HG03439 (cell line): Measurements from ENCODE around the gene ALKBH4.
"Not testable (repeated sequence)": the region's sequence is repeated elsewhere in the genome, so short reads cannot be mapped to it uniquely, and the experiment has no call there.

Experiments used
- ATAC-seq: cut with Tn5 transposase; IDR thresholded peaks from one replicate; pipeline ENCODE4 v1.9.1; 2021; ENCODE audit warnings: mild to moderate bottlenecking, moderate library complexity; ENCODE audit not compliant: unreplicated experiment

The ALKBH4 gene

DNA sequence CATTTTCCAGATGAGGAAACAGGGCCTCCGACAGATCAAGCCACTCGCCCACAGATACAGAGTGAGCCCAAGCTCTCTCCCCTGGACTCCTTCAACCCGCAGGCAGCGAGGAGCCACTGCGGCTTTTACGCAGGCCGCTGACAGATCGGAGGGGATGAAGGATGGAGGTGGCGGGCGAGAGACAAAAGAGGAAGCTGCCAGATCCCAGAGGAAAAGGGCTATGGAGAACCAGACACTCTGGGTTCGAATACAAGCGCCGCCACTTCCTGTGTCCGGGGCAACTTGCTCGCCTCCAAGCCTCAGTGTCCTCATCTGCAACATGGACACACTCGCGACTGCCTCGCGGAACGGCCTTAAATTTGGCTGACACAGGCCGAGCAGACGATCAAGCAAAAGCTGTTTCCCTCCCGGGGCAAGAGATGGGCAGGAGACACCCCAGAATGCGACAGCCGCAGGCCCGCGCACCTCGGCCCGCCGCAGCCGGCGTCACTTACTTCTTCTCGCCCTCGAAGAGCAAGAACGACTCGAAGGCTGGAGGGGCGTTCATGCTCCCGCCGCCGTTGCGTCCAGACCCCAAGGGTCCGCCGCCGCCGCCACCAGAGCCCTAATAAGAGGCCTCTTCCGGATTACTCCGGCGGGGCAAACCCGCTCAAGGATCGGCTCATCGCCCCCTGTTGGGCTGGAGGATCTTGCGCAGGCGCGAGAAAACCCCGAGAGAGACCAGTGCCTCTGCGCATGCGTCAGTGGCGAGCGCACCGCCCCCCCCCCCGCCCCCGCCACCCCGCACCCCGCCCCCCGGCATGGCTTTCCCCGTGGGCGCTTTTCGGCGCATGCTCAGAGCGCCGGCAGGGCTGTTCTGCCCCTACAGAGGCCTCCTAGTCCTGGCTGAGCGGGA, 13.9 kb upstream of the ALKBH4 start, which contains the start of gene POLR2J:
Gene POLR2J, minus strand, starts transcription at position 609 of the 895 bp plus-strand sequence. Its CDS starts 62 bp downstream, at position 547.
- peak; percentile 79 for ATAC-seq

DNA sequence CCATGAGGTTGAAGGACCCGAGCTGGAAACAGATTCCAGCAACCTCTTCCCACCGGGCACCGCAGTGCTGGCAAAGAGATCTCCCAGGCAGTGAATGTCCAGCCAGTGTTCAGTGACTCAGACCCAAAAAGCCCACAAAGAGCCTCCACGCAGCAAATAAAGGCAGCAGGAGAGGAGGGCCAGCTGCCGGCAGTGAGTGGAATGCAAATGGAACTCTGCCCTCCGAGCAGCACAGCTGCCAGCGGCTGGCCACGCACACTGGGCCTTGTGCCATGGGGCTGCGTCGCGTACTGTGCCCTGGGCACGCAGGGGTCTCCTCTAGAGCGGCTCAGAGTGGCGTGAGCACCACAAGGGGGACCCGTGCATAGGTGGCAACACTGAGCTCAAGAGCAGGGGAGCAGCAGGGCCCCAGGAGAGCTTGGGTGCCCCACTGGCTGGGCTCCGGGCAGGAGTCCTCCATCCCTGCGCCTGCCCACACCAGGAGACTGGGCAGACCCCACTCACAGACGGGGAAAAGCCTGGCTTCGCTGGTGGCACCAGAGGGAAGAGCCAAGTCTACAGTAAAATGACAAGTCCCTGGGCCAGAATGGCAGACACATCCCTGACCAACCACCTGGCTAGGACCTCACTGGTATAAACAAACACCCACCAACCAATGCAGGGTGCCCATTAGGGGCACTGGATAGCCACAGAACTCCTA, 10.2 kb upstream of the ALKBH4 start:
- ATAC-seq: not testable (repeated sequence)

DNA sequence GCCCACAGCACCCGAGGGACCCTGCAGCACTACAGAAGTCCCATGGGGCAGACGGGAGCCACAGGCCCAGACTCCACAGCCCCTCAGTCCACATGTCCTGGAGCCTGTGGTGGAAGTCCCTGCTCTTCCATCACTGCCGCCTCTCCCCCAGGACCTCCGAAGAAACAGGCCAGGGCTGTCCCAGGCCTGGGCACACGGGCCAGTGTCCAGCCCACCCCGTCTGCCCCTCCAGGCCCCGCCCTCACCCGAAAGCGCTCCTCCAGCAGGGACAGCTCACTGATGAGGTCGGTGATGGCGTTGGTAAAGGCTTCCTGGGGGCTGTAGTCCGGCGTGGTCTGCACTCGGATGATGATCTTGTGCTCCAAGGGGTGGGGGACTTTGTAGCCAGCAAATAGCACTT, 9.5 kb upstream of the ALKBH4 start:
- not testable (repeated sequence) for ATAC-seq

DNA sequence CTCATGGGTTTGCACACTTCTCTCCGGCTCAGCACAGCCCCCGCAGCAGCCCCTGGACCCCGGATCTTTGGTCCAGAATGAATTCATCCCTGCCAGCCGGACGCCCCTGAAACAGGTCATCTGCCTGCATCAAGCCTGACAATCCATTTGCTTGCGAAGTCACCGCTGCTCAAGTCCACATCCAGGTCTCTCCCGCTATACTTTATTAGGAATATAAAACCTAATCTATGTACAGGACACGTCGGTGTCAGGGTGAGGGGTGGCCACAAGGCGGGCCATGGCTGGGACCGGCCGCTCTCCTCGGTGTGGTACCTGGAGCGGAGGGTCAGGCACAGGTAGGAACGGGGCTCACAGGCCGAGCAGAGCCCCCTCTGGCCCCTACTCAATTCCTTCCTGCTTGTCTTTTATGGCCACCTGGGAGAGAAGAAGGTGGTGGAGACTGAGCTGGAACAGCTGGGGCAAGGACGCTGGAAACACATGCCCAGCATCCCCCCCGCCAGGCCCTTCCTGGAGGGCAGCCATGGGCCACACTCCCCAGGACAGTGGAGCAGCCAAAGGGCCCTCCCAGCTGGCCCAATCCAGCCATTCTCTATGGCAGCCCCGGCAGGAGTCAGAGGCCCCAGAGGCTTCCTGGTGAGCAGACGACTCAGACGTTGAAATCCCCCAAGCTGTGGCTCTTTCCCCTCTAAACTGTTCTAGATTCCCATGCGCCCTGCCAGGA, 8.8 kb upstream of the ALKBH4 start:
- no peak for ATAC-seq

DNA sequence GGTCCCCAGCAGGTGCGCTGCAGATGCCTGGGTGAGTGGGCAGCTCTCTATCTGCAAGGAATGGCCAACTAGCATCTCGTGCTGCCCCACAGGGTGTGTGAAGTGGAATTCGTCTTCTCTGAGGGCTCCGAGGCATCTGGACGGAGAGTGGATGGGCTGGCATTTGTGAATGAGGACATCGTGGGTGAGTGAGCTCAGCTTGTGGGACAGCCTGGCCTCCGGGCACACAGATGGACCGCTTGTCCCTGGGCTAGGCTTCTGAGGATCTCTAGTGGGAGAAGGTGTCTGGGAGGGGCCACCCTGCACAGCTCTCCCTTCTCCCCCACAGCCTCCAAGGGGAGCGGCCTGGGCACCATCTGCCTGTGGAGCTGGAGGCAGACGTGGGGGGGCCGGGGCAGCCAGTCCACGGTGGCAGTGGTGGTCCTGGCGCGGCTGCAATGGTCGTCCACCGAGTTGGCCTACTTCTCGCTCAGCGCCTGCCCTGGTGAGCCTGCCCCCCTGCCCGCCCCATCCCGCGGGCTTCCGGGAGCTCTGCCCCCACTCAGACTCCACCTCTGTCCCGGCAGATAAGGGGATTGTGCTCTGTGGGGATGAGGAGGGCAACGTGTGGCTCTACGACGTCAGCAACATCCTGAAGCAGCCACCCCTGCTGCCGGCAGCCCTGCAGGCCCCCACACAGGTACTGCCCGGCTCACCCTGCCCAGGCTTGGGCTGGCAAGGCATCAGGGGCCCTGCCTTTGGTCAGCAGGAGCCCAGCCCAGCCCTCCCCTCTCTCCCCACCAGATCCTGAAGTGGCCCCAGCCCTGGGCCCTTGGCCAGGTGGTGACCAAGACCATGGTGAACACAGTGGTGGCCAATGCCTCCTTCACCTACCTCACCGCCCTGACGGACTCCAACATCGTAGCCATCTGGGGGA, 7.7 kb upstream of the ALKBH4 start:
- ATAC-seq: no peak

DNA sequence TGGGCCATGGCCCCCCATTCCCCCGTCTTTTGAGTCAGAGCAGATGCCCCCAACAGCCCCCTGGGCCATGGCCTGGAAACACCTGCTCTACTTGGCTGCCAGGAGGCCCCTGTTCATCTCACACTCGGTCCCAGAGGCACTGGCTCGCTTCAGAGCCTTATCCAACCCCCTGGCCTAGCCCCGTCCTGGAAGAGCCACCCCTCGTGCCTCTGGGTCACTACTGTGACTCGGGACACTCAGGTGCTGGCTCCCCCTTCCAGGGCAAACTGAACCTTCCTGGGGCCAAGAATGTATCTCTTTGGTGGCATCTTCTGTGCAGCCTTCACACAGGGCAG, 7.1 kb upstream of the ALKBH4 start:
- no peak for ATAC-seq

DNA sequence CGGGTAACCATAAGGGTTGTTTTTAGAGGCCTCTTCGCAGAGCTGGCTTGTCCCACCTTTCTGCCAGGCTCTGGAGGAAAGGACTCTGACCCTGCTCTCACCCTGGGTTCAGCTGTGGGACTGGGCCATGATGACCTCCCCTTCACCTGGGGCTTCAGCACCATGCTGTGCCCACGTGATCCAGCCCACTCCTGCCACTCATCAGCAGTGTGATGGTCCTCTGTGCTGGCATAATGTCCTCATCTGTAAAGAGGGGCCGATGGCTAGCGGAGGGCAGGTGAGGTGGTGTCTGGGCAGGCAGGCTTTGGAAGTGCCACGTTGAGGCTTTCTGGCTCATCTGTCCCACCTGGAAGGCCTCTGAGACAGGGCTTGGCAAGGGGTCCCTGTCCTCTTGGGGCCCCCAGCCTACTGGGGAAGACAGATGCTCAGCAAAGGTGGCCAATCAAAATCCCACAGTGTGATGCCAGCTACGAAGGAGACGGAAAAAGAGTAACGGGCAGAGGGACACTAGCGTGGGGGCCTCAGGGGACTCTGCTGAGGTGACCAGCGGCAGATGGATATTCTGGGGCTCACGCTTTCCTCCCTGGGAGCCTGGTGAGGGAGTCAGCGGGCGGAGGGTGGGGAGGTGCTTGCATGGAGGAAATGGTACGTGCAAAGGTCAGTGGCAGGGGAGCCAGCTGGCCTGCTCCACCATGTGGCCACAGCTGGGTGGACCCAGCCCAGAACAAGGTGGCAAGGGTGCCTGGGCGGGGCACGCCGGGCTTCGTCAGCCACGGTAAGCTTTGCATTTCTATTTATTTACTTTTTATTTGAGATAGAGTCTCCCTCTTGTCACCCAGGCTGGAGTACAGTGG, 5.5 kb upstream of the ALKBH4 start:
- ATAC-seq: no peak

DNA sequence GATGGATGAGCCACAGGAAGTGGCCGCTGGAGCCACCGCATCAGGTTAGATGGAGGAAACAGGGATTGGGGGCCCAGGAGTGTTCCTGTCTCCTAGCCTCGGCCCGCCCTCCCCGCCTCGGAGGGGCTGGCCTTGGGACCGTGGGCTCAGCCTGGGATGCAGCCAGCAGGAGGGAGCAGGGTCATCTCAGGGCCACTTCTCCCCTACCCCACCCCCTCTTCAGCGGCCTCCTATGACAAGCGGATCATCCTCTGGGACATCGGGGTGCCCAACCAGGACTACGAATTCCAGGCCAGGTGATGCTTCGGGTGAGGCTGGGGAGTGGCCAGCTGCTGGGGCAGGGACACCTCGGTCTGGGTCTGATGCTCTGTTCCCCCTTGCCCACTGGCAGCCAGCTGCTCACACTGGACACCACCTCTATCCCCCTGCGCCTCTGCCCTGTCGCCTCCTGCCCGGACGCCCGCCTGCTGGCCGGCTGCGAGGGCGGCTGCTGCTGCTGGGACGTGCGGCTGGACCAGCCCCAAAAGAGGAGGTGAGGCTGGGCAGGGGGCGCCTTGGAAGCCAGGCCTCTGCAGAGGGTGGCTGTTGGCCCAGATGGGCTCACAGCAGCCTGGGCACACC, 4.8 kb upstream of the ALKBH4 start:
- no peak for ATAC-seq

DNA sequence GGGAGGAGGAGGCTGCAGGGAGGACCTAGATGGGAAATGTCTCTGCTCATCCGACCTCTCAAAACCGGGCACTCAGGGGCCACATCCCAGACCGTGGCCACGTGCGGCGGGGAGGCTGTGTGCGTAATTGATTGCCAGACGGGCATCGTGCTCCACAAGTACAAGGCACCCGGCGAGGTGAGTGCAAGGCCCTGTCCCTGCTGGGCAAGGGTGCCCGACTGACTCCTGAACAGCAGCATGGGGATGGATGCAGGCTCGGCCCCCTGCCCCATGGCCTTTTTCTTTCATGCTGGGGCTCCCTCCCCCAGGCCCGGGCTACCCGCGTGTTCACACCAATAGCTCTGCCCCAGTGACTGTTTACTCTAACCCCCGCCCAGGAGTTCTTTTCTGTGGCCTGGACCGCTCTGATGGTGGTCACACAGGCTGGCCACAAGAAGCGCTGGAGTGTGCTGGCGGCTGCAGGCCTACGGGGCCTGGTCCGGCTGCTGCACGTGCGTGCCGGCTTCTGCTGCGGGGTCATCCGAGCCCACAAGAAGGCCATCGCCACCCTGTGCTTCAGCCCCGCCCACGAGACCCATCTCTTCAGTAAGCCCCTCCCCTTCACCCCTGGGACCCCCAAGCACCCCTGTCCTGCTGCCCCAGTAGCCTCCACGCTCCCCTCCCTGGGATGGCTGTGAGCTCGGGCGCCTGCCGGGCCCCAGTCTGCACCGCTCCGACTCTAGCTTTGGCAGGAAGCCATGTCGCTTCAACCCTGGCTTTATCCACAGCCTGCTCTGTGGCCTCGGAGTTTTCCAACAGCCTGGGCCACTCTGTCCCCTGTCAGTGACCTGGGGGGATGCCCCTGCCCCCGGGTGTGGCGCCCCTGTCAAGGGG, 4.1 kb upstream of the ALKBH4 start:
- no peak for ATAC-seq

DNA sequence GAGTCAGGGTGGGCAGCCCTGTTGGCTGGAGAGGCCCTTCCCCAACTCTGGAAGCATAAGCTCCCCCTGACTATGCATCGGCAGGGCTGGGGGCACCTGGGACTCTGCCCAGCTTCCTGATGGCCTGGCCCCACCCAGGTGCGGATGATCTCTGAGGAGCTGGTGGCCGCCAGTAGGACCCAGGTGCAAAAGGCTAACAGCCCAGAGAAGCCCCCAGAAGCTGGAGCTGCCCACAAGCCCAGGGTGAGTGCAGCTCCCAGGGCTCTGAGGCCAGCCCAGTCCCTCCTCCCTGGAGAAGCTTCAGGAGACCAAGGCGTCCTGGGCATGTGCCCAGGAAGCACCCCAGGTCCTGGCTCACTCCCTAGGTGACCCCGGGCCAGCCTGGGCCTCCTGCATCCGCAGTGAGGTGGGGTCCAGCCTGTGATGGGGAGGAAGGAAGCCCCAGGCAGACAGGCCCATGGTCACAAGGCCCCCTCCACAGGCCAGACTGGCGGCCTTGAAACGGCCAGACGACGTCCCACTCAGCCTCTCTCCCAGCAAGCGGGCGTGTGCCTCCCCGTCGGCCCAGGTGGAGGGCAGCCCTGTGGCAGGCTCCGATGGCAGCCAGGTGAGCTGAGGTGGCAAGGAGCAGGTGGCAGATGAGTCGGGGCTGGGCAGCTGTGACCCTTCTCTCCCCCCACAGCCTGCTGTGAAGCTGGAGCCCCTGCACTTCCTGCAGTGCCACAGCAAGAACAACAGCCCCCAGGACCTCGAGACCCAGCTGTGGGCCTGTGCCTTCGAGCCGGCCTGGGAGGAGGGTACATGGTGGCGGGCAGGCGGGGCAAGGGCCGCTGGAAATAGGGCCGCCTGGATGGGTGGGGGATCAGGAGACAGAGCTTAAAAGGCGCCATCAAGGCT, 3.2 kb upstream of the ALKBH4 start:
- no peak for ATAC-seq

DNA sequence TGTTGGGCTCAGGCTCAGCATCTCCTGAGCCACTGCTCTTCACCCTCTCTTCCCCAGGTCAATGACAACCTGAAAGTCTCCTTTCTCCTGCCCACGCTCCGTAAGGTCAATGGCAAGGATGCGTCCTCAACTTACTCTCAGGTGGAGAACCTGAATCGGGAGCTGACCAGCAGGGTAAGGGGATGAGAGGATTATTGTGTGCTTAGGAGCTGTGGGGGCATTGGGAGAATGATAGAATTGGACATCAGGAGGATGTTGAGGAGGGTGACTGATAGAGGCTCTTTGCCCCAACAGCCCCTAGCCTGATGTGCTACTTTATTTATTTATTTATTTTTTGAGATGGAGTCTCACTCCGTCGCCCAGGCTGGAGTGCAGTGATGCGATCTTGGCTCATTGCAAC, 1.4 kb upstream of the ALKBH4 start:
- ATAC-seq: no peak

DNA sequence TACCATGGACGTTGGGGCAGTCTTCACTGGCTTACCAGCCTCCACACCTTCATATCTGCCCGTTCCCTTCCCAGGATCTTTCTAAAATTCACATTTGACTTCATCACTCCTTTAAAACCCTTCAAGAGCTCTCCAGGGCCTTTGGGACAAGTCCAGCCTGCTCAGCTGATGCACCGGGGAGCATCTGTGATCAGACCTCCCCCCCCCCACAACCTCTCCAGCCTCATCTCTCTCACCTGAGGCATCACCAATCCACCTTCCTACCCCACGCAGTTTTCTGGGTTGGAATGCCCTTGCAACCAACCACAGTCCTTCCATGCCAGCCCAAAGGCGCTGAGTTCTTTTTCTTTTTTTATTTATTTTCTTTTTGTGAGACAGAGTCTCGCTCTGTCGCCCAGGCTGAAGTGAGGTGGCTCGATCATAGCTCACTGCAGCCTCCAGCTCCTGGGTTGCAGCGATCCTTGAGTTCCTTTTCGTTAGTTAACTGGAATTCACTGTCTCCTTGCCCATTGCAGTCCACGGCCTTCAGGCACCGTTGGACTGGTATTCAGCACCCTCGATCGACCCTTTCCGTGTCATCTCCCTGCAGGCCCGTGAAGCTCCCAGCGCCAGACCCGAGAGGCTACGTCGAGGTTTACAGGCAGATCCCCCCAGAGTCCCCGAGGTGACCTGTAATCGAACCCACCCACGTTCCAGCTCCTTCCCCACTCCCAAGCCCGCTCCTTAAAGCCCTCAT, 654 bp downstream of the ALKBH4 start:
- peak; percentile 1 for ATAC-seq

DNA sequence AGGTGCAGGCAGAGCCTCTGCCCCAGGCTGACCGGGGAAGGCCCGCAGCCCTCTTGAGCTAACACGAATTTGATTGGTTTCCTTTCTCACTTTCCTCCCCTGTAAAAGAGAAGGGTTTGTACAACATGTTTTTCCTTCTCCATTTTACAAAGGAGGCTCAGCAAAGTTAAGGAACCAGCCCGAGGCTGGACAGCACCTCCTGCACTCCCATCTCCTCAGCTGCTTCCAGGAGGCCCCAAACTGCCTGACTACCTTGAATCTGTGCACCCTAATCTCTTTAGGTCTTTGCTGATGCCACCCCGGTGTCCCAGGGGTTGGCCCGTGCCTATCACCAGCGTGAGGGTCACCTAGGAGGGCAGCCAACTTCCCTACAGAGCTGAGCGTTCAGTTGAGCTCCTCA, 4.2 kb downstream of the ALKBH4 start:
- ATAC-seq: no peak

DNA sequence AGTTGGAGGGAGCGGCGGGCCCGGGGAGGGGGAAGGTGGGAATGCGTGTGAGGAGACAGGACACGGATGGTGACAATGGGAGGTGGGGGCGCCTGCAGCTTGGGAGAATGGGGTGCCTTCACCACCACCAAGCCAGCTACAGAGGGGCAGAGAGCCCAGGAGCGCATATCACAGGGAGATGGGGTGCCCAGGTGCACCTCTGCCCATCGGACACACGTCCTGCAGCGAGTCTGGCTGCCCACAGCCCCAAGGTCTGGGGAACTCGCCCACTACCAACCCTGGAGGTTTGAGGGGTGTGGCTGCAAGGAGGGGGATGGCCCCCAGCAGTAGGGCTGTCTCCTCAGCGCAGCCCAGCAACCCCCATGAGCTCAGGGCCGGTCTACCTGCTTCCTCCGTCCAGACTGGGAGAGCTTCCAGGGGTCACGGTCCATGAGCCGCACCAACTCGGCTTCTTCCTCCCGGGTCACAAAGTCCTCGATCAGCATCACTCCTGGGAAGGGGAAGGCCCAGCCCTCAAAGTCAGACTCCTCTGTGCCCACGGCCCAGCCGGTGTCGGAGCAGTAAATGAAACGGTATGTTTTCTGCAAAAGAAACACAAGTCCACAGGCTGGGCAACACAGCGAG, 5.3 kb downstream of the ALKBH4 start:
- ATAC-seq: no peak

DNA sequence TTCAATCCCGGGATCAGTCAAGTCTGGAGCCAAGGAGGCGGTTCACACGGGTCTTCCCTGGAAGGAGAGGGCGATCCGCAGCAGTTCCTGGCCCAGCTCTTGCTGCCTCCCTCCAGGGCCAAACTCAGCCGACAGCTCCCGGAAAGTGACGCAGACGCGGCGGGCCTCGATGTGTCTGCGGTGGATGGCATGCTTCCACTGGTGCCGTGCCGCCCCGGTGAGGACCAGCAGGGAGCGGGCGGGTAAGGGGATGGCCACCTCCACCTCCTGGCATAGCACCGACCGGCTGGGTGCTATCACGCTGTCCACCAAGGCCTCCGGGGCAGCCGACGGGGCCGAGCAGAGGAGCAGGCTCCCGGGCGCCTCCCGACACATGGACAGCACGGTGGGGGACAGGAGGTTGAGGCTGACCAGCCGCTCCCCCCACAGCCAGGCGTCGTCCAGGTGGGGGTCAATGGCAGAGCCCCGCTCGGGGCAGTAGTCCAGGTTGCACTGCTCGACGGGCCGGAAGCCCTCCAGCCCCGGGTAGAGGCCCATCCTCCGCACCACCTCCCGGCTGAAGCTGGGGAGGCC, 7.2 kb downstream of the ALKBH4 start:
- ATAC-seq: no peak

DNA sequence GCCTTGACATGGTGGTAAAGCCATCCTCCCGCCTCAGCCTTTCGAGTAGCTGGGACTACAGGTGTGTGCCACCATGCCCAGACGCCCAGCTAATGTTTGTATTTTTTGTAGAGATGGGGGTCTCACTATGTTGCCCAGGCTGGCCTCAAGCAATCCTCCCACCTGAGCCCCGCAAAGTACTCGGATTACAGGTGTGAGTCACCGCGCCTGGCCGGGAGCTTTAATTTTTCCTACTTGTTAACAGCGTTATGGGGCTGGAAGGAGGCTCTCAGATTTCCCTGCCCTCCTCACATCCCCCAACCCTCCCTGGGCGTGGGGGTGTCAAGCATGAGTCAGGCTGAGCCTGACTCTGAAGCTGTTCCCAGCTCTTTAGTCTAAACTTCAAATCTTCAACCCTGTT, 8.3 kb downstream of the ALKBH4 start:
- ATAC-seq: no peak
